ENCODE data around the gene PLPP1. TPM values are rescaled to one million over a fixed set of nuclear protein-coding genes. Genes with fewer than 3 reads are reported as not detected.

The PLPP1 gene
- total RNA-seq, 2 experiments from 2014 or later: 2.9 to 3.0 TPM

GRCh38 chr5:55524816-55525215, 9.9 kb downstream of the PLPP1 start:
- DNase-seq (no peak), ATAC-seq (ENCODE audit: poor library complexity) (no peak)
- no peaks in the 10 kb centered on the region for H3K36me3 Mint-ChIP-seq (ENCODE audit: low read depth)
- Histone ChIP-seq H3K4me3 (ENCODE audit: low read length) (no peak overlapping the region), H3K36me3 (ENCODE audit: insufficient read depth, low read length) (no peaks in the 10 kb centered on the region), H3K27ac (ENCODE audit: low read depth in 1 of 2, low read length in 2 of 2) (no peak overlapping the region), H3K4me1 (ENCODE audit: insufficient read depth, low read length) (no peaks in the 10 kb centered on the region), H3K9me3 (ENCODE audit: control insufficient read depth in 1 of 2, insufficient read depth in 1 of 2, low read length in 2 of 2) (no peaks in the 10 kb centered on the region), H3K27me3 (ENCODE audit: control insufficient read depth in 1 of 2, insufficient read depth in 2 of 2, low read length in 2 of 2) (no peaks in the 10 kb centered on the region)
- intact Hi-C loops (cut with DNase I, micrococcal nuclease): no loop called here
- POLR2A ChIA-PET: interaction anchor here (0.7 to 1.7 kb wide), 3 partner anchors 10 to 1649 kb away, joined by 3 to 6 read pairs (median 4); partner anchors contain the start of genes DHX29 and PLPP1
- no peaks in the 10 kb centered on the region for H3K4me1 Mint-ChIP-seq (ENCODE audit: low read depth)
- H3K27me3 Mint-ChIP-seq: no peaks in the 10 kb centered on the region
- H3K4me3 Mint-ChIP-seq: no peak overlapping the region
- H3K27ac Mint-ChIP-seq: no peak overlapping the region
- no peaks in the 10 kb centered on the region for H3K9me3 Mint-ChIP-seq
- TF ChIP-seq CTCF (IDR thresholded peaks at IDR 0.05): no peak
- CTCF ChIA-PET: interaction anchor here (0.9 kb wide), 1 partner anchor 9 kb away, joined by 3 read pairs; no protein-coding TSS in a partner anchor

- no peaks in the 10 kb centered on the region for H3K4me1 ChIP-seq (ENCODE audit: insufficient read depth, low read length)
- no peak for ATAC-seq (ENCODE audit: poor library complexity)
- TF ChIP-seq CTCF (IDR thresholded peaks at IDR 0.05): no peak
- intact Hi-C loops (cut with DNase I, micrococcal nuclease): no loop called here
- H3K4me1 Mint-ChIP-seq (ENCODE audit: low read depth): peaks cover 5% of the 10 kb centered on the region
- H3K9me3 Mint-ChIP-seq: no peaks in the 10 kb centered on the region
- DNase-seq: no peak
- no peaks in the 10 kb centered on the region for H3K36me3 ChIP-seq (ENCODE audit: insufficient read depth, low read length)
- CTCF ChIA-PET: no interaction called here
- no peak overlapping the region for H3K4me3 Mint-ChIP-seq
- no peaks in the 10 kb centered on the region for H3K27me3 ChIP-seq (ENCODE audit: control insufficient read depth in 1 of 2, insufficient read depth in 2 of 2, low read length in 2 of 2)
- H3K27me3 Mint-ChIP-seq: no peaks in the 10 kb centered on the region
- POLR2A ChIA-PET: no interaction called here
- H3K36me3 Mint-ChIP-seq (ENCODE audit: low read depth): no peaks in the 10 kb centered on the region
- H3K27ac Mint-ChIP-seq: no peak overlapping the region
- H3K27ac ChIP-seq (ENCODE audit: low read depth in 1 of 2, low read length in 2 of 2): no peak overlapping the region
- no peaks in the 10 kb centered on the region for H3K9me3 ChIP-seq (ENCODE audit: control insufficient read depth in 1 of 2, insufficient read depth in 1 of 2, low read length in 2 of 2)
- H3K4me3 ChIP-seq (ENCODE audit: low read length): no peak overlapping the region
Measured at GRCh38 chr5:55523293-55523692, 11.5 kb downstream of the PLPP1 start.

DNA sequence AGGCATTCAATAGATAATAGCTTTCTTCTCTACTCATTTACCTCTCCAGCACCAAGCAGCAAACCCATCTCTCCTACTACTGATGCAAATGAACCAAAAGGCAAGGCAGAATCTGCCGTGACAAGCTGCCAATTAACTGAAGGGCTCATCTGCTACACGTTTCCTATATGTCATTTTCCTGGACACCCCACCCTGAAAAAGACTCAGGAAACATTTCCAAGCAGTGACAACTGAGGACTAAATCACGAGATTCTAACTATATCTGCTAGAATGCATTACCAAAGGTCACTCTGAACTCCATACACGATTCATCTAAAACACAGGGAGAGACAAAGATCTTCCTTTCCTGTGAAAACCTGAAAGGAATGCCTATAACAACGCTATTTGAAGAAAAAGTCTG, 12.9 kb downstream of the PLPP1 start:
- DNase-seq (no peak), ATAC-seq (ENCODE audit: poor library complexity) (no peak)
- Mint-ChIP-seq H3K36me3 (ENCODE audit: low read depth) (no peaks in the 10 kb centered on the region), H3K4me1 (ENCODE audit: low read depth) (peaks cover 5% of the 10 kb centered on the region), H3K27ac (no peak overlapping the region), H3K9me3 (no peaks in the 10 kb centered on the region), H3K4me3 (no peak overlapping the region), H3K27me3 (no peaks in the 10 kb centered on the region)
- Histone ChIP-seq H3K27ac (ENCODE audit: low read depth in 1 of 2, low read length in 2 of 2) (no peak overlapping the region), H3K9me3 (ENCODE audit: control insufficient read depth in 1 of 2, insufficient read depth in 1 of 2, low read length in 2 of 2) (no peaks in the 10 kb centered on the region), H3K4me3 (ENCODE audit: low read length) (no peak overlapping the region), H3K36me3 (ENCODE audit: insufficient read depth, low read length) (no peaks in the 10 kb centered on the region), H3K4me1 (ENCODE audit: insufficient read depth, low read length) (no peaks in the 10 kb centered on the region), H3K27me3 (ENCODE audit: control insufficient read depth in 1 of 2, insufficient read depth in 2 of 2, low read length in 2 of 2) (no peaks in the 10 kb centered on the region)
- CTCF ChIA-PET: no interaction called here
- no peak for TF ChIP-seq CTCF (IDR thresholded peaks at IDR 0.05)
- POLR2A ChIA-PET: no interaction called here
- intact Hi-C loops (cut with DNase I, micrococcal nuclease): no loop called here
